ENCODE results near the gene ANK3.

Gene ANK3

GRCh38 chr10:60186315-60187071, 203.2 kb downstream of the ANK3 start:
- no peak overlapping the region for H3K4me3 ChIP-seq (ENCODE audit: low read depth, low read length)
- no peak for TF ChIP-seq CTCF (IDR thresholded peaks at IDR 0.05; ENCODE audit: low read depth, low read length, missing control alignments)
- no peak for DNase-seq (ENCODE audit: low read depth)
- in situ Hi-C loops (cut with HindIII; ENCODE audit: low sequenced_read_pairs), result no loop called here

GRCh38 chr10:60185421-60185820, 204.3 kb downstream of the ANK3 start:
- in situ Hi-C loops (cut with HindIII; ENCODE audit: low sequenced_read_pairs), result no loop called here
- DNase-seq (ENCODE audit: low read depth), result no peak
- H3K4me3 ChIP-seq (ENCODE audit: low read depth, low read length), result no peak overlapping the region
- TF ChIP-seq CTCF (IDR thresholded peaks at IDR 0.05; ENCODE audit: low read depth, low read length, missing control alignments), result no peak

GRCh38 chr10:60182691-60183090, 207.0 kb downstream of the ANK3 start:
- in situ Hi-C loops (cut with HindIII; ENCODE audit: low sequenced_read_pairs), result no loop called here
- no peak overlapping the region for H3K4me3 ChIP-seq (ENCODE audit: low read depth, low read length)
- DNase-seq (ENCODE audit: low read depth), result peak; percentile 16
- TF ChIP-seq CTCF (IDR thresholded peaks at IDR 0.05; ENCODE audit: low read depth, low read length, missing control alignments), result no peak

GRCh38 chr10:60176925-60177324, 212.8 kb downstream of the ANK3 start:
- DNase-seq (ENCODE audit: low read depth), result no peak
- in situ Hi-C loops (cut with HindIII; ENCODE audit: low sequenced_read_pairs), result no loop called here
- no peak for TF ChIP-seq CTCF (IDR thresholded peaks at IDR 0.05; ENCODE audit: low read depth, low read length, missing control alignments)
- H3K4me3 ChIP-seq (ENCODE audit: low read depth, low read length), result no peak overlapping the region

GRCh38 chr10:60175441-60175971, 214.2 kb downstream of the ANK3 start:
- in situ Hi-C loops (cut with HindIII; ENCODE audit: low sequenced_read_pairs), result no loop called here
- no peak for DNase-seq (ENCODE audit: low read depth)
- H3K4me3 ChIP-seq (ENCODE audit: low read depth, low read length), result no peak overlapping the region
- no peak for TF ChIP-seq CTCF (IDR thresholded peaks at IDR 0.05; ENCODE audit: low read depth, low read length, missing control alignments)

- no peak for DNase-seq (ENCODE audit: low read depth)
- no peak overlapping the region for H3K4me3 ChIP-seq (ENCODE audit: low read depth, low read length)
- no peak for TF ChIP-seq CTCF (IDR thresholded peaks at IDR 0.05; ENCODE audit: low read depth, low read length, missing control alignments)
- in situ Hi-C loops (cut with HindIII; ENCODE audit: low sequenced_read_pairs), result no loop called here
Observed at GRCh38 chr10:60172363-60172990, 217.2 kb downstream of the ANK3 start.

Measured in astrocyte of the cerebellum (primary cell).